Renal pelvis (tissue), 4 donors: ENCODE measurements around the gene GPR173. TPM values are rescaled to one million over a fixed set of nuclear protein-coding genes. Genes with fewer than 3 reads are reported as not detected.

Experiments used
- DNase-seq: peaks from one replicate; pipeline ENCODE4 v3.0.0-alpha.2; 2013
- polyA plus RNA-seq, 3 donors: library from polyadenylated mRNA; unstranded; fragments of 120-200 nt; gene quantifications; one replicate each; pipeline ENCODE4 v1.2.1, GENCODE V29; 2013; ENCODE audit not compliant: insufficient read length in 3 of 3

Gene GPR173
- polyA plus RNA-seq, 3 donors = 13.8 to 28.1 (median 24.2) TPM

GRCh38 chrX:53055244-53055849 lies 6.8 kb downstream of the GPR173 start:
- no peak for DNase-seq

- no peak for DNase-seq
These were observed 7.7 kb downstream of the GPR173 start for GRCh38 chrX:53056292-53056691.

GRCh38 chrX:53065104-53065503 lies 16.5 kb downstream of the GPR173 start:
- no peak for DNase-seq

- DNase-seq = no peak
These were observed 22.5 kb downstream of the GPR173 start for GRCh38 chrX:53071064-53071463.

GRCh38 chrX:53071604-53072417 lies 23.2 kb downstream of the GPR173 start:
- DNase-seq = peak; percentile 67

GRCh38 chrX:53072418-53073114 lies 24.0 kb downstream of the GPR173 start:
- no peak for DNase-seq

GRCh38 chrX:53073115-53073586 lies 24.6 kb downstream of the GPR173 start:
- no peak for DNase-seq

- no peak for DNase-seq
These were observed 26.4 kb downstream of the GPR173 start for GRCh38 chrX:53075011-53075410.

GRCh38 chrX:53076671-53077070 lies 28.1 kb downstream of the GPR173 start:
- DNase-seq = no peak

- DNase-seq = no peak
These were observed 28.9 kb downstream of the GPR173 start for GRCh38 chrX:53077207-53078197.

- no peak for DNase-seq
These were observed 30.4 kb downstream of the GPR173 start for GRCh38 chrX:53078943-53079342.

- no peak for DNase-seq
These were observed 32.3 kb downstream of the GPR173 start for GRCh38 chrX:53080628-53081580.

GRCh38 chrX:53081925-53082772 lies 33.6 kb downstream of the GPR173 start, which contains the start of gene TSPYL2:
Gene TSPYL2 (plus strand): TSS chrX:53082367. CDS start chrX:53082499, 132 bp downstream.
- peak; percentile 94 for DNase-seq

GRCh38 chrX:53082773-53083616 lies 34.4 kb downstream of the GPR173 start:
- DNase-seq = no peak

GRCh38 chrX:53084043-53084570 lies 35.5 kb downstream of the GPR173 start:
- DNase-seq = no peak

- no peak for DNase-seq
These were observed 36.3 kb downstream of the GPR173 start for GRCh38 chrX:53084863-53085262.

- DNase-seq = no peak
These were observed 37.2 kb downstream of the GPR173 start for GRCh38 chrX:53085661-53086229.

GRCh38 chrX:53086464-53086863 lies 37.9 kb downstream of the GPR173 start:
- DNase-seq = no peak
